ENCODE data around the gene XRCC2.
"Not testable (repeated sequence)": the region's sequence is repeated elsewhere in the genome, so short reads cannot be mapped to it uniquely, and the experiment has no call there.

XRCC2 gene

GRCh38 chr7:152663931-152664330, 12.0 kb downstream of the XRCC2 start:
- no peak for DNase-seq

GRCh38 chr7:152663148-152663740, 12.7 kb downstream of the XRCC2 start:
- no peak for DNase-seq

GRCh38 chr7:152661479-152661878, 14.5 kb downstream of the XRCC2 start:
- DNase-seq = no peak

- DNase-seq = no peak
Observed at GRCh38 chr7:152660021-152660420, 15.9 kb downstream of the XRCC2 start.

GRCh38 chr7:152654971-152655370, 21.0 kb downstream of the XRCC2 start:
- DNase-seq = no peak

GRCh38 chr7:152649220-152649619, 26.7 kb downstream of the XRCC2 start:
- no peak for DNase-seq

GRCh38 chr7:152647009-152647408, 28.9 kb downstream of the XRCC2 start:
- no peak for DNase-seq

- not testable (repeated sequence) for DNase-seq
Observed at GRCh38 chr7:152646579-152646978, 29.4 kb downstream of the XRCC2 start.

- DNase-seq = no peak
Observed at GRCh38 chr7:152643979-152644559, 31.9 kb downstream of the XRCC2 start.

- no peak for DNase-seq
Observed at GRCh38 chr7:152641384-152641783, 34.6 kb downstream of the XRCC2 start.

GRCh38 chr7:152640829-152641228, 35.1 kb downstream of the XRCC2 start:
- DNase-seq = no peak

- no peak for DNase-seq
Observed at GRCh38 chr7:152637920-152638580, 37.9 kb downstream of the XRCC2 start.

- no peak for DNase-seq
Observed at GRCh38 chr7:152637161-152637560, 38.8 kb downstream of the XRCC2 start.

GRCh38 chr7:152636441-152636840, 39.5 kb downstream of the XRCC2 start:
- no peak for DNase-seq

GRCh38 chr7:152633504-152633903, 42.4 kb downstream of the XRCC2 start:
- DNase-seq = no peak

GRCh38 chr7:152633072-152633471, 42.9 kb downstream of the XRCC2 start:
- DNase-seq = no peak

GRCh38 chr7:152628772-152629171, 47.2 kb downstream of the XRCC2 start:
- not testable (repeated sequence) for DNase-seq

- DNase-seq = no peak
Observed at GRCh38 chr7:152624228-152624627, 51.7 kb downstream of the XRCC2 start.

- no peak for DNase-seq
Observed at GRCh38 chr7:152621426-152621825, 54.5 kb downstream of the XRCC2 start.

- DNase-seq = no peak
Observed at GRCh38 chr7:152619027-152619739, 56.8 kb downstream of the XRCC2 start.

- DNase-seq = no peak
Observed at GRCh38 chr7:152618427-152618826, 57.5 kb downstream of the XRCC2 start.

GRCh38 chr7:152617056-152617455, 58.9 kb downstream of the XRCC2 start:
- no peak for DNase-seq

- DNase-seq = no peak
Observed at GRCh38 chr7:152615031-152615741, 60.8 kb downstream of the XRCC2 start.

All from fibroblast of skin of right biceps (primary cell).